Ascending aorta (tissue), 2 donors: ENCODE results near the gene MGMT. TPM values are rescaled to one million over a fixed set of nuclear protein-coding genes. Genes with fewer than 3 reads are reported as not detected.

Source experiments
- DNase-seq, 2 donors: peaks; one replicate each; pipeline ENCODE4 v3.0.0-alpha.2; 2019; ENCODE audit warnings: low spot score in 2 of 2
- H3K27ac ChIP-seq, 2 donors: fragments of 200-600 bp; sonication (generic); one replicate each; pipeline ENCODE4 v1.5.1; 2016 to 2017; ENCODE audit warnings: mild to moderate bottlenecking in 1 of 2
- H3K27me3 ChIP-seq: fragments of 200-600 bp; sonication (generic); one replicate; pipeline ENCODE4 v1.5.1; 2017
- H3K36me3 ChIP-seq, 2 donors: fragments of 200-600 bp; sonication (generic); one replicate each; pipeline ENCODE4 v1.5.1; 2016
- H3K4me1 ChIP-seq, 2 donors: fragments of 200-600 bp; sonication (generic); one replicate each; pipeline ENCODE4 v1.5.1; 2016 to 2017; ENCODE audit warnings: mild to moderate bottlenecking in 1 of 2
- H3K4me3 ChIP-seq, 2 donors: fragments of 200-600 bp; sonication (generic); one replicate each; pipeline ENCODE4 v1.5.1; 2016 to 2017; ENCODE audit warnings: mild to moderate bottlenecking in 1 of 2
- H3K9me3 ChIP-seq, 2 donors: fragments of 200-600 bp; sonication (generic); one replicate each; pipeline ENCODE4 v1.5.1; 2016
- CTCF ChIP-seq, 3 experiments: fragments of 200-600 bp in 2 of 3; fragments of 450-650 bp in 1 of 3; sonication (generic) in 2 of 3; IDR thresholded peaks; one replicate each; pipeline ENCODE4 v1.5.1; 2016 to 2019; ENCODE audit warnings: antibody characterized with exemption in 3 of 3, mild to moderate bottlenecking in 1 of 3, moderate library complexity in 1 of 3
- intact Hi-C: fragments of 100-400 bp; cut with DNase I; formaldehyde crosslinking; loops from one replicate; pipeline ENCODE4 v1.15.1; 2023
- total RNA-seq: library from RNA; depleted of rRNA; stranded (reverse); fragments of >200 nt; gene quantifications from one replicate; pipeline ENCODE4 v1.1.0, GENCODE V29; 2016

The MGMT gene
- total RNA-seq, 1 donor from 2014 or later = 7.0 TPM

GRCh38 chr10:129764901-129765663, 298.0 kb downstream of the MGMT start:
- peak in 1 of 2 donors; percentile 52 for DNase-seq
- H3K4me1 ChIP-seq = no peaks in the 10 kb centered on the region
- TF ChIP-seq CTCF (IDR thresholded peaks at IDR 0.05) = no peak
- H3K27me3 ChIP-seq = no peaks in the 10 kb centered on the region
- H3K27ac ChIP-seq = no peak overlapping the region
- no peak overlapping the region for H3K4me3 ChIP-seq
- H3K9me3 ChIP-seq = no peaks in the 10 kb centered on the region
- peaks cover 2 to 17% of the 10 kb centered on the region in 2 donors for H3K36me3 ChIP-seq
- intact Hi-C loops = no loop called here

- DNase-seq = peak in 1 of 2 donors; percentile 58
- intact Hi-C loops = no loop called here
Measured at GRCh38 chr10:129765664-129766550, 298.9 kb downstream of the MGMT start.

DNA sequence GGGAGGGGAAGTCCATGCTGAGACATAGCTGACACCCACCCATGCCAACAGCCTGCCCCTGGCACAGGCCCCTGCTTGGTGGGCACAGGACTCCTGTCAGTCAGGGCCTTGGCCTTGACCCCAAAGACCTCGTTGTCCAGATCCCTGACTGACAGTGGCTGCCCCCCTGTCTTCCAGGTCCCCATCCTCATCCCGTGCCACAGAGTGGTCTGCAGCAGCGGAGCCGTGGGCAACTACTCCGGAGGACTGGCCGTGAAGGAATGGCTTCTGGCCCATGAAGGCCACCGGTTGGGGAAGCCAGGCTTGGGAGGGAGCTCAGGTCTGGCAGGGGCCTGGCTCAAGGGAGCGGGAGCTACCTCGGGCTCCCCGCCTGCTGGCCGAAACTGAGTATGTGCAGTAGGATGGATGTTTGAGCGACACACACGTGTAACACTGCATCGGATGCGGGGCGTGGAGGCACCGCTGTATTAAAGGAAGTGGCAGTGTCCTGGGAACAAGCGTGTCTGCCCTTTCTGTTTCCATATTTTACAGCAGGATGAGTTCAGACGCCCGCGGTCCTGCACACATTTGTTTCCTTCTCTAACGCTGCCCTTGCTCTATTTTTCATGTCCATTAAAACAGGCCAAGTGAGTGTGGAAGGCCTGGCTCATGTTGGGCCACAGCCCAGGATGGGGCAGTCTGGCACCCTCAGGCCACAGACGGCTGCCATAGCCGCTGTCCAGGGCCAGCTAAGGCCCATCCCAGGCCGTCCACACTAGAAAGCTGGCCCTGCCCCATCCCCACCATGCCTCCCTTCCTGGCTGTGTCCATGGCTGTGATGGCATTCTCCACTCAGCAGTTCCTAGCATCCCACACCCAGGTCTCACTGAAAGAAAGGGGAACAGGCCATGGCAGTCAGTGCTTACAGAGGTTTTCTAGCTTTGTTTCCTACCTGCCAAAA, 299.8 kb downstream of the MGMT start:
- intact Hi-C loops = no loop called here

More at GRCh38 chr10:129765664-129766550, 298.9 kb downstream of the MGMT start:
- no peaks in the 10 kb centered on the region for H3K4me1 ChIP-seq
- no peaks in the 10 kb centered on the region for H3K27me3 ChIP-seq
- H3K4me3 ChIP-seq = no peak overlapping the region
- no peaks in the 10 kb centered on the region for H3K9me3 ChIP-seq
- no peak overlapping the region for H3K27ac ChIP-seq
- H3K36me3 ChIP-seq = peaks cover 0 to 16% of the 10 kb centered on the region in 2 donors
- TF ChIP-seq CTCF (IDR thresholded peaks at IDR 0.05) = no peak

GRCh38 chr10:129767751-129768150, 300.7 kb downstream of the MGMT start:
- Histone ChIP-seq H3K9me3 (no peaks in the 10 kb centered on the region), H3K27me3 (no peaks in the 10 kb centered on the region), H3K36me3 (peaks cover 0 to 16% of the 10 kb centered on the region in 2 donors), H3K4me1 (no peaks in the 10 kb centered on the region), H3K27ac (no peak overlapping the region), H3K4me3 (no peak overlapping the region)
- intact Hi-C loops = no loop called here
- DNase-seq = peak in 1 of 2 donors; percentile 9
- no peak for TF ChIP-seq CTCF (IDR thresholded peaks at IDR 0.05)

More for the DNA sequence above, 299.8 kb downstream of the MGMT start:
- Histone ChIP-seq H3K36me3 (peaks cover 0 to 16% of the 10 kb centered on the region in 2 donors), H3K4me1 (no peaks in the 10 kb centered on the region), H3K4me3 (no peak overlapping the region), H3K27me3 (no peaks in the 10 kb centered on the region), H3K9me3 (no peaks in the 10 kb centered on the region), H3K27ac (no peak overlapping the region)
- peak in 1 of 2 donors; percentile 46 for DNase-seq
- TF ChIP-seq CTCF (IDR thresholded peaks at IDR 0.05) = no peak
